HepG2 (cell line): ENCODE data around the gene ABCC3. TPM values are rescaled to one million over a fixed set of nuclear protein-coding genes. Genes with fewer than 3 reads are reported as not detected.

Source experiments
- GATAD1 ChIP-seq: IDR thresholded peaks from 2 replicates; pipeline ENCODE4 v1.6.1; 2016; ENCODE audit warnings: missing genetic modification reagents, missing compliant biosample characterization
- PATZ1 ChIP-seq: sonication (generic); formaldehyde crosslinking; IDR thresholded peaks from 2 replicates; pipeline ENCODE4 v1.4.0; 2020; ENCODE audit warnings: missing genetic modification reagents
- RFX5 ChIP-seq: IDR thresholded peaks from 2 replicates; pipeline ENCODE4 v1.6.1; 2011; ENCODE audit warnings: low read depth, low read length, improper control_type of control experiment
- SKIL ChIP-seq: sonication (generic); formaldehyde crosslinking; IDR thresholded peaks from 2 replicates; pipeline ENCODE4 v1.8.0; 2022; ENCODE audit warnings: missing genetic modification reagents, mild to moderate bottlenecking, moderate library complexity, borderline replicate concordance
- U2AF1 ChIP-seq: fragments of 200-400 bp; formaldehyde crosslinking; optimal IDR thresholded peaks from 2 replicates; pipeline ENCODE3; 2017; ENCODE audit warnings: mild to moderate bottlenecking, low read depth, low read length
- ZBTB49 ChIP-seq: sonication (generic); formaldehyde crosslinking; IDR thresholded peaks from 2 replicates; pipeline ENCODE4 v1.4.0; 2020; ENCODE audit warnings: missing genetic modification reagents, borderline replicate concordance
- ZBTB7A ChIP-seq: sonication (generic); formaldehyde crosslinking; IDR thresholded peaks from 2 replicates; pipeline ENCODE4 v1.8.0; 2022; ENCODE audit warnings: mild to moderate bottlenecking, missing genetic modification reagents
- ZBTB7B ChIP-seq: sonication (generic); formaldehyde crosslinking; IDR thresholded peaks from 2 replicates; pipeline ENCODE4 v1.4.0; 2020; ENCODE audit warnings: missing genetic modification reagents
- ZEB1 ChIP-seq: IDR thresholded peaks from 2 replicates; pipeline ENCODE4 v1.6.1; 2012; ENCODE audit warnings: mild to moderate bottlenecking, low read depth, inconsistent platforms; ENCODE audit not compliant: insufficient replicate concordance
- ZNF318 ChIP-seq: sonication (generic); formaldehyde crosslinking; IDR thresholded peaks from 2 replicates; pipeline ENCODE4 v1.4.0; 2020; ENCODE audit warnings: mild to moderate bottlenecking, missing genetic modification reagents
- ZNF724P ChIP-seq: sonication (generic); formaldehyde crosslinking; IDR thresholded peaks from 2 replicates; pipeline ENCODE4 v1.8.0; 2022; ENCODE audit warnings: missing genetic modification reagents, borderline replicate concordance
- ZSCAN22 ChIP-seq: sonication (generic); formaldehyde crosslinking; IDR thresholded peaks from 2 replicates; pipeline ENCODE4 v1.4.0; 2020; ENCODE audit warnings: mild to moderate bottlenecking, missing genetic modification reagents
- ZZZ3 ChIP-seq: sonication (generic); formaldehyde crosslinking; IDR thresholded peaks from 2 replicates; pipeline ENCODE4 v1.4.0; 2020; ENCODE audit warnings: missing genetic modification reagents, mild to moderate bottlenecking, borderline replicate concordance
- polyA plus RNA-seq, 8 experiments: library from polyadenylated mRNA; depleted of rRNA in 3 of 8; stranded (reverse) in 7 of 8; unstranded in 1 of 8; fragments of >200 nt; fragmentation: Illumina TruSeq in 4 of 8; extraction: Trizol in 4 of 8; gene quantifications; 2 replicates each; pipeline versions ENCODE4 v1.2.1 to v1.2.3, GENCODE V29; 2011 to 2016; ENCODE audit warnings: low read depth in 4 of 8, missing spikeins in 1 of 8, mixed read lengths in 1 of 8; ENCODE audit not compliant: insufficient read depth in 1 of 8
- total RNA-seq, 5 experiments: library from RNA; depleted of rRNA; stranded (reverse); fragments of >200 nt; fragmentation: Illumina TruSeq; extraction: Trizol; gene quantifications; 2 replicates each; pipeline ENCODE4 v1.2.3, GENCODE V29; 2016; ENCODE audit warnings: low read depth in 1 of 5

The ABCC3 gene
- total and polyA plus RNA-seq, 2 of the 13 experiments (the other 11 are each of a cell fraction or from before 2014, with no cell fraction given) = 25.2 to 50.7 TPM

GRCh38 chr17:50719144-50719923 lies 84.7 kb downstream of the ABCC3 start, which contains the start of gene LUC7L3 (continued):
- TF ChIP-seq ZBTB49 (CRISPR knock-in tag) (0 out of 2 replicates have a peak, but pooled peaks have one; percentile 73), ZEB1 (no peak), ZSCAN22 (CRISPR knock-in tag) (no peak; the same call in 1 of the 2 replicates), ZBTB7A (CRISPR knock-in tag) (peak; percentile 82), ZZZ3 (CRISPR knock-in tag) (peak; percentile 75; the same call in 1 of the 2 replicates), SKIL (CRISPR knock-in tag) (peak; percentile 63), PATZ1 (peak; percentile 33; the same call in 1 of the 2 replicates), ZBTB7B (CRISPR knock-in tag) (peak; percentile 37), ZNF318 (CRISPR knock-in tag) (peak; percentile 37), ZNF724P (CRISPR knock-in tag) (peak; percentile 52; the same call in 1 of the 2 replicates), GATAD1 (CRISPR knock-in tag) (peak; percentile 87), U2AF1 (peak; percentile 74), RFX5 (no peak)
